COLO668 (cell line): ENCODE measurements around the gene FOXJ3.
A peak's percentile ranks its signal among the peaks of the same experiment; 100 is the strongest.

Experiments
- DNase-seq: peaks from one replicate; lab custom pipeline; 2025; ENCODE audit not compliant: unreplicated experiment; lab: John Stamatoyannopoulos, UW

The FOXJ3 gene

DNA sequence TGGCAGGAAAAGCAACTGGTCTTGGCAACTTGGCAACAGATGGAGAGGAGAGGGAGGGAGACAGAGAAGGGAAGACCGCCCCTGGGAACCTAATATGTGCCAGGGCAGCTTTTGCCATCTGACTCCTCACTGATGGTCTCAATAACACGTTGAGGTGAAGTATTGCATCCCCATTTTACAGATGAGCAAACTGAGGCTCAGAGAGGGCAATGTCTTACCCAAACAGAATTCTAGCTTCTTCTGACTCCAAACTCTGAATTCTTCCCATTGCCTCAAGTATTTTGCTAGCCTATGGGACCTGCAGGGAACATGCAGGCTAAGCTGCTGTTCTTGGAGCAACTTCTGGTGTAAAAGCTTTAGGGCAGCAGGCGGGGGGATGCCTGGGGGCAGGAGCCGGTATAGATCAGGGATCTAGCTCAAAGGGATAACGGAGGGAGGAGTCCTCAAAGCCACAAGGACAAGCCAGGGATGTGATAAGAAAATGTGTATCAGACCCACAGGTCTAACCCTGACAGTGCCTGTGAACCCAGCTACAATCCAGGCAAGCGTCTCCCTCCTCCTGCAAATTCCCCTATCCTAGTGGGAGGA is 163.3 kb downstream of the FOXJ3 start:
- no peak for DNase-seq

- DNase-seq = peak; percentile 62
These were observed 164.0 kb downstream of the FOXJ3 start for GRCh38 chr1:42170779-42171621.

GRCh38 chr1:42168763-42169162 is 166.3 kb downstream of the FOXJ3 start:
- peak; percentile 41 for DNase-seq

- DNase-seq = no peak
These were observed 166.7 kb downstream of the FOXJ3 start for GRCh38 chr1:42168391-42168670.

- DNase-seq = no peak
These were observed 167.2 kb downstream of the FOXJ3 start for GRCh38 chr1:42167611-42168390.

DNA sequence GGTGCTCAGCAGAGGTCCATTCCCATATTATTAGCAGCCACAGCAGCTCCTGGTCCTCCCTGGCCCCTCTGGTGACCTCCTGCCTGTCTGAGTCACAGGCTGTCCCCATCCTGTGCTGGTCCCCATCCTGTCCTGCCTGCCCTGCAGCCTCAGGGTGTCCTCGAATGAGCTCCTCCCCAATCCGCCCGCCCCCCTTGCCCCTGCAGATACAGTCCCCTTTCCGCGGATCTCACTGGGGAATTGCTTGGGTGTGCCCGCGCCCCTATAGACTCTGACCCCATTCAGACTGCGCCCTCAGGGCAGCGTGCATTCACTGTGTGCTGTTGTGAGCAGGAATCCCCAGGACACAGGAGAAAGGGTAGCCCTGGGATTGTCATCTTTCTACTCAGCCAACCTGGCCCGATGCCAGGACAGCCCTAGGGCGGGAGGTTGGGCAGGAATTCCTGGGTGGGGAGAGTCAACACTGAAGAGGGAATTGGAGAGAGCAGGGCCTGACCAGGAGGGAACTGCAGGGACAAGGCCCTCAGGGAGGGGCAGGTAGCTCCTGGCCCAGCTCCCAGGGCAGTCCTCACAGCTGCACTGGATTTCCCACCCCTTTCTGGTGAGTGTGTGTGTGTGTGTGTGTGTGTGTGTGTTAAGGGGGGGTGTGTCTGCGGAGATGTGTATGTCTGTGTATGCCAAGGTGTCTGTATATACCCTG is 169.4 kb downstream of the FOXJ3 start:
- DNase-seq = peak; percentile 100

DNA sequence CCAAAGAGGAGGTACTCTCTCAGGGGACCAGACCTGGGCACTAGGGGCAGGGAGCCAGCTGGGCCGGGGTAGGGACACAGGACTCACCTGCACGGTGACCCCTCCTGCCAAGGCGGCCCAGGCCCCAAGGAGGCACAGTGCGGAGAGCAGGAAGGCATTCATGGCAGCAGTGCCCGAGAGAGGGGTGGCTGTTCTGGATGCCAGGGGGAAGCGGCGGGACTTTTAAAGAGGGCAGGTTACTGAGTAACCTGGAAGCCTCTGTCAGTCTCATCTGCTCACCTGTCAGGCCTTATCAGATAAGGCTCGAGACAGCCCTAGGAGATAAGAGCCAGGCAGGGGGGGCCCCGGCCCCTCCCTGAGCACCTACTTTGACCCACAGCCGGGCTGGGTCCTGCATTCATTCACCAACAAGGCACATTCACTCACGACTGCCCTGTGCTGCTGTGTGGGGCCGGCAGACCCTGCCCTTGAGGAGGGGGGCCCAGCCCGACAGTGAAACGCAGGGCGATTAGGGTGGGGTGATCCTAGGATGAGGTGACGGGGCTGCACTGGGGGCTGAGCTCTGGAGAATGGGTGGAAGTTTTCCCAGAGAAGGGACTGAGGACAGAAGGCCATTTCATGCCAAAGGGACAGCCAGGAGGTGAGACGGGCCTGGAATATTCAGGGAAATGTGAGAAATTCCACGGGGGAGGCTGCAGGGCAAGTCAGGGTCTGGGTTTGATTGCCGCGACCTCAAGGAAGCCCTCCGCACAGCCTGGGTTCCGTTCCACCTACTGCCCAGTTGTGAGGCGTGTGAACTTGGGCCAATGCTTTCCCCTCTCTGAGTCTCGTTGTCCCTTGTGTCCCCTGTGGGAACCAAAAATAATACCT is 170.2 kb downstream of the FOXJ3 start, which contains the start of gene GUCA2A:
TSS of gene GUCA2A (minus strand) at position 195 of the 870 bp plus-strand sequence. CDS start at position 162, 33 bp downstream.
- DNase-seq = no peak

DNA sequence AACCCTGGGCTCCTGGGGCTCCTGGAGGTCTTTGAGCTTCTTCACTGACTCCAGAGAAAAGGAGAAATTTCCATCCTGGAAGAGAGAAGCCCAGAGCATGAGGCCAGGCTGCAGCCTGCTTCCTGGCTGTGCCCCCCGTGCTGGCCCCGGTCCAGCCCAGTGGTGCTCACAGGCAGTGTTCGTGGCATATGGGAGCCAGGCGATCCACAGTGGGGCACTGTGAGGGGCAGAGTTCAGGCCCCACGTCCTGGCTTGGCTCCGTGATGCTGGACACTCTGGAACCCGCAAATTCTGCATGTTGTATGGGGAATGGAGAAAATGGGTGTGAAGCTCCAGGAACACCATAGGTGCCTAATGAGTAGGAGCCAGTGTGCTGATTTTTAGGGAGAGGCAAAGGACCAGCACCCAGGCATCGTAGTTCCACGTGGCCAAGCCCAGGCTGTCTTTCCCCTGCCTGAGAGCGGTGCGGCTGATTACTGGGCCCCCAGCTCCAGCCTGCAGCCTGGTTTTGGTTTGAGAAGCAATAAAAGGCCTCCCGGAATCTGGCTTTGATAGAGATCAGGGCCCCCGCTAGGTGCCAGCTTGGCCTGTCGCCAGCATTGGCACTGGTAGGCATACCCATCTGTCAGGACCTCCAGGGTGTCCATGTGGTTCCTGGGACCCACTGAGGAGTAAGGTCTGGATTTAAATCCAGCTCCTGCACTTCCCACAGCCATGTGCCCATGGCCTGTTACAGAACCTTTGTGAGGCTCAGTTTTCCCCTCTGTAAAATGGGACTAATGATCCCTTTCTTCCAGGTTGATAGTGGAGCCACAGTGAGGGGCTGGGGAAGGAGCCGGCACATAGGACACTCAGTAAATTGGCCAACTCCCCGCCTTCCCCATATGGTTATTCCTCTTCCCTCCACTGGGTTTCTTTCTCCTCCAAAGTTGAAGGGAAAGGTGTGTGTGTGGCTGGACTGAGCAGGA is 171.2 kb downstream of the FOXJ3 start:
- DNase-seq = no peak

DNA sequence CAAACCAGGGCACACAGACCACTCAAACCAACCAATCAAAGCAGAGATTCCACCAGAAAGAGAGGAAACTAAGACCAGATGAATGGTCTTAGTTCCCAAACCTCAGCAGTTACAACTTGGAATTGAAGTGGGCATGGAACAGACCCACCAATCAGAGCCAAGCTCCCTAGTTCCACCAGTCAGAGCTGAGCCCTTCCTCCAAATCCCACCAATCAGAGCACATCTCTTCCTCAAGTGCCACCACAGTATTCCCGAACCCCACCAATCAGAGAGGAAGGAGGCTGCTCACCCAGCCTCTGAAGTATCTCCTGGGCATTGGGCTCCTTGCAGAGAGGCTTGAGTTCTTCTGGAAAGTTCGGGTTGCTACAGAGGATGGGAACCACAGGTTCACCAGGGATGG is 171.9 kb downstream of the FOXJ3 start:
- no peak for DNase-seq

DNA sequence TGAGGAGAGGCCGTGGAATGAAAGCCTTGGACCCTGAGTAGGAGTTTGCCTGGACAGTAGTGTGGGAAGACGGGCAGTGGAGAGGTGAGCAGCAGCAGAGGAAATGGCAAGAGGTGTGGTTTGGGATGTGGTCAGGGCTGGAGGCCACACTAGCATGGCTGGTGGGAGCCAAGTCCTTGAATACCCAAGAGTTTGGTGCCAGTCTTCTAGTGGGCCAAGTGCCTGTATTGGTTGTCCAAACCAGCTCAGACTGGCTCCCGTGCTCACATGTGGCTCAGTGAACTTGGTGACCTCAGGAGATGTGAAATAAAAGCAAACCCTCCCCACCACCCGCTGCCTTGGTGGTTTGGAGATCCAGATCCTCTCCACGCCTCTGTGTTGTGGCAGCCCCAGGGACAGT is 172.9 kb downstream of the FOXJ3 start:
- DNase-seq = no peak

DNA sequence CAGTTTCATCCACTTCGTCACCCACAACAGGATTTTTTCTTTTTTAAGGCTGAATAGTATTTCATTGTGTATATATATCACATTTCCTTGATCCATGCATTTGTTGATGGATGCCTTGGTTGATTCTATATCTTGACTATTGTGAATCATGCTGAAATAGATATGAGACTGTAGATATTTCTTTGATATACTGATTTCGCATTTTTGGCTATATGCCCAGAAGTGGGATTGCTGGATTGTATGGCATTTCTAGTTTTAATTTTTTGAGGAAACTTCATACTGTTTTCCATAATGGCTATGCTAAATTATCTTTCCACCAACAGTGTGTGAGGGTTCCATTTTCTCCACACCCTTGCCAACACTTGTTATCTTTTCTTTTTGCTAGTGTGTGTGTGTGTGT is 176.8 kb downstream of the FOXJ3 start:
- no peak for DNase-seq

DNA sequence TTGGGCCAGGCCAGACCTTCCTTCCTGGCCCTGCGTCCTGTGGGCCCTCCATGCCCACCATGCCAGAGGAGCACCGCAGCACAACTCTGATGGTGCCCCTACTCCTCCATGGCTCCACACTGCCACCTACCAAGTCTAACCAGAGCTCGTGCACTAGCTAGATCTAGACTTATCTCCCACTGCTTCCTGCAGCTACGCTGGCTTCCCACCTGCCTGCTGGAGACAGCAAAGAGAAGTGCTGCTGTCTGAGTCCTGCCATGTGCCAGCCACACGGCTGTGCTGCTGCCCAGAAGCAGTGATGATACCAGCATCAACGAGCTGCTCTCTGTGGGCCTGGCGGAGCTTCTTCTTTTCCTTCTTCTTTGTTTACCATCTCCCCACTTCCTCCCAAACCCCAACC is 177.4 kb downstream of the FOXJ3 start:
- peak; percentile 50 for DNase-seq

GRCh38 chr1:42155362-42155761 is 179.7 kb downstream of the FOXJ3 start:
- DNase-seq = no peak

- DNase-seq = no peak
These were observed 180.3 kb downstream of the FOXJ3 start for GRCh38 chr1:42154685-42155084.

GRCh38 chr1:42153624-42154023 is 181.4 kb downstream of the FOXJ3 start:
- DNase-seq = no peak

GRCh38 chr1:42152907-42153600 is 182.0 kb downstream of the FOXJ3 start, which contains the start of gene GUCA2B:
Gene GUCA2B (plus strand): TSS chr1:42153410. CDS start chr1:42153451, 41 bp downstream.
- DNase-seq = no peak

GRCh38 chr1:42152119-42152518 is 182.9 kb downstream of the FOXJ3 start:
- DNase-seq = no peak

- no peak for DNase-seq
These were observed 184.4 kb downstream of the FOXJ3 start for GRCh38 chr1:42150651-42151050.

DNA sequence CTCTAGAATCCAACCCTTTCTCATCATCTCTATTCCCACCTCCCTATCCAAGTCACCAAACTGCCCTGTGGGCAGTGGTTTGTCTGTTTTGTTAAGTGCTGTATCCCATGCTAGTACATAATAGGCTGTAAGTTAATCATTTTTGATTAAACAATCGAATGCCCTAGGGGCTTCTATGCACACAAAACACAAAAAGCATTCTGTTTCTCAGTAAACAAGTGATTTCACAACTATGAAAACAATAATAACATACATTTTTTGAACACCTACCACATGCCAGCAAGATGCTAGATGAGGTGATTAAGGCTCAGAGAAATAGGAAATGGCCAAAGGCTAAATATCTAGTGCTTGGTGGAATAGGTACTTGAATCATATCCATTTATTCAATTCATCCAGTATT is 186.9 kb downstream of the FOXJ3 start:
- DNase-seq = no peak
